Endothelial cell of umbilical vein (primary cell): ENCODE data around the gene NBEA. TPM values are rescaled to one million over a fixed set of nuclear protein-coding genes. Genes with fewer than 3 reads are reported as not detected.

ENCODE experiments used
- BruUV-seq: library from RNA; stranded (reverse); fragments of 400-500 nt; replicated peaks from 2 replicates; lab custom pipeline; 2021; lab: Mats Ljungman, UMichigan
- CTCF ChIA-PET: fragments of 300-600, 350-600 bp; sonication (Branson Sonifier 250); formaldehyde crosslinking; loops from one replicate; lab custom pipeline; 2021; ENCODE audit warnings: antibody characterized with exemption, inconsistent platforms; lab: Charles Lee
- POLR2A ChIA-PET: fragments of 300-600, 350-600 bp; sonication (Branson Sonifier 250); formaldehyde crosslinking; loops from one replicate; lab custom pipeline; 2021; ENCODE audit warnings: antibody characterized with exemption, inconsistent platforms; lab: Charles Lee
- DNase-seq: peaks from one replicate; pipeline ENCODE4 v3.0.0-alpha.2; 2011; ENCODE audit warnings: low read depth, low spot score
- FAIRE-seq: peaks from 2 replicates; lab custom pipeline; 2011; peaks lifted over from hg19 to GRCh38; lab: Jason Lieb, UNC
- H2AFZ ChIP-seq: 2 replicates; pipeline ENCODE4 v1.6.0; 2012; ENCODE audit warnings: low read depth, low read length, control low read depth, inconsistent platforms
- H3K27ac ChIP-seq: 2 replicates; pipeline ENCODE4 v1.5.1; 2011; ENCODE audit warnings: low read depth, mild to moderate bottlenecking, control low read depth, low read length, moderate library complexity; ENCODE audit not compliant: insufficient read depth
- H3K27me3 ChIP-seq, 2 experiments: 2 replicates each; pipeline versions ENCODE4 v1.6.0 to v1.6.1; 2011; ENCODE audit warnings: low read length in 2 of 2, mixed read lengths in 1 of 2; ENCODE audit not compliant: control insufficient read depth in 2 of 2, insufficient read depth in 2 of 2
- H3K36me3 ChIP-seq, 2 experiments: 2 replicates in 1 of 2; 3 replicates in 1 of 2; pipeline ENCODE4 v1.5.1; 2011; ENCODE audit warnings: low read length in 2 of 2, mild to moderate bottlenecking in 1 of 2, moderate library complexity in 1 of 2; ENCODE audit not compliant: control insufficient read depth in 2 of 2, insufficient read depth in 2 of 2; ENCODE audit errors: extremely low read depth in 1 of 2
- H3K4me1 ChIP-seq: 3 replicates; pipeline ENCODE4 v1.5.1; 2011; ENCODE audit warnings: mild to moderate bottlenecking, low read length; ENCODE audit not compliant: control insufficient read depth, insufficient read depth; ENCODE audit errors: extremely low read depth
- H3K4me2 ChIP-seq: 2 replicates; pipeline ENCODE4 v1.6.1; 2011; ENCODE audit warnings: low read length, control low read depth, mixed read lengths; ENCODE audit not compliant: insufficient read depth
- H3K4me3 ChIP-seq, 3 experiments: fragments of 200-600 bp in 1 of 3; sonication (generic), shearing (Covaris generic) in 1 of 3; replicated peaks in 1 of 3; 2 replicates each; pipeline ENCODE4 v1.5.1; 2011 to 2016; ENCODE audit warnings: control low read depth in 3 of 3, low read length in 3 of 3, mild to moderate bottlenecking in 2 of 3, inconsistent platforms in 1 of 3, low read depth in 1 of 3, moderate library complexity in 1 of 3; ENCODE audit not compliant: insufficient read depth in 1 of 3
- H3K79me2 ChIP-seq: 2 replicates; pipeline ENCODE4 v1.6.0; 2012; ENCODE audit warnings: low read length, inconsistent platforms; ENCODE audit not compliant: control insufficient read depth, insufficient read depth
- H3K9ac ChIP-seq: replicated peaks from 2 replicates; pipeline ENCODE3; 2011; ENCODE audit warnings: low read length, control low read depth; ENCODE audit not compliant: insufficient read depth; ENCODE audit errors: extremely low read depth
- H3K9me1 ChIP-seq: replicated peaks from 3 replicates; pipeline ENCODE4 v1.6.0; 2011; ENCODE audit warnings: mild to moderate bottlenecking, low read length; ENCODE audit not compliant: control insufficient read depth, insufficient read depth; ENCODE audit errors: extremely low read depth
- H3K9me3 ChIP-seq: replicated peaks from 2 replicates; pipeline ENCODE4 v1.5.1; 2012; ENCODE audit warnings: low read length, inconsistent platforms; ENCODE audit not compliant: control insufficient read depth, insufficient read depth
- H4K20me1 ChIP-seq: replicated peaks from 2 replicates; pipeline ENCODE3; 2011; ENCODE audit warnings: mild to moderate bottlenecking, low read length; ENCODE audit not compliant: control insufficient read depth, insufficient read depth; ENCODE audit errors: extremely low read depth
- CTCF ChIP-seq, 2 donors: IDR thresholded peaks; 1 replicate in 1 of 2; 2 replicates in 1 of 2; pipeline ENCODE4 v1.5.1; 2011; ENCODE audit warnings: low read length in 2 of 2, mild to moderate bottlenecking in 2 of 2, moderate library complexity in 2 of 2, control low read depth in 1 of 2, inconsistent platforms in 1 of 2, low read depth in 1 of 2; ENCODE audit not compliant: insufficient read depth in 1 of 2; ENCODE audit errors: extremely low read depth in 1 of 2
- EZH2 ChIP-seq: IDR thresholded peaks from 2 replicates; pipeline ENCODE4 v1.6.1; 2012; ENCODE audit warnings: borderline replicate concordance, low read depth, mild to moderate bottlenecking, moderate library complexity, low read length, inconsistent platforms; ENCODE audit not compliant: severe bottlenecking
- FOS ChIP-seq: IDR thresholded peaks from 2 replicates; pipeline ENCODE4 v1.6.1; 2011; ENCODE audit warnings: mild to moderate bottlenecking, low read length, moderate library complexity, borderline replicate concordance; ENCODE audit not compliant: insufficient read depth
- GATA2 ChIP-seq: IDR thresholded peaks from 2 replicates; pipeline ENCODE4 v1.7.0; 2011; ENCODE audit warnings: low read depth, mild to moderate bottlenecking, moderate library complexity, mixed read lengths, low read length; ENCODE audit not compliant: insufficient read length, insufficient read depth
- JUN ChIP-seq: IDR thresholded peaks from 2 replicates; pipeline ENCODE4 v1.6.1; 2011; ENCODE audit warnings: borderline replicate concordance, low read depth; ENCODE audit not compliant: insufficient read length, insufficient read depth
- MAX ChIP-seq: IDR thresholded peaks from 2 replicates; pipeline ENCODE4 v1.6.1; 2011; ENCODE audit not compliant: insufficient read depth, insufficient read length
- MYC ChIP-seq: IDR thresholded peaks from one replicate; pipeline ENCODE4 v1.6.1; 2011; ENCODE audit warnings: mild to moderate bottlenecking, low read depth, low read length
- POLR2A ChIP-seq: IDR thresholded peaks from 2 replicates; pipeline ENCODE4 v1.6.1; 2012; ENCODE audit warnings: low read depth, mild to moderate bottlenecking, control low read depth, low read length
- POLR2AphosphoS5 ChIP-seq: IDR thresholded peaks from 2 replicates; pipeline ENCODE4 v1.6.1; 2012; ENCODE audit warnings: low read depth, mild to moderate bottlenecking, control low read depth, low read length, moderate library complexity; ENCODE audit not compliant: insufficient read depth
- dilution Hi-C: fragments of 300-500 bp; cut with MboI; formaldehyde crosslinking; loops from one replicate; pipeline ENCODE4 v1.15.0; 2019; ENCODE audit warnings: low sequenced_read_pairs; ENCODE audit not compliant: extremely low pct_ligation_motif_present
- intact Hi-C: fragments of 100-400 bp; cut with micrococcal nuclease; formaldehyde crosslinking; loops from one replicate; pipeline ENCODE4 v1.10.0; 2022
- polyA plus RNA-seq, 4 experiments: library from polyadenylated mRNA; depleted of rRNA in 3 of 4; stranded (reverse) in 3 of 4; unstranded in 1 of 4; fragments of >200 nt; gene quantifications; 2 replicates each; pipeline versions ENCODE4 v1.2.1 to v1.2.3, GENCODE V29; 2011 to 2012; ENCODE audit warnings: missing spikeins in 1 of 4
- total RNA-seq: library from RNA; stranded (reverse); gene quantifications from 2 replicates; pipeline ENCODE4 v1.2.3, GENCODE V29; 2021

The NBEA gene
- total and polyA plus RNA-seq, 2 donors (not counting 3 experiments of a cell fraction or from before 2014, with no cell fraction given) = 3.0 to 4.8 TPM

GRCh38 chr13:34941436-34941834 is 635 bp upstream of the NBEA start:
- no peaks in the 10 kb centered on the region for H3K9me1 ChIP-seq
- peaks cover 13% of the 10 kb centered on the region for H3K4me1 ChIP-seq
- intact Hi-C loops (loop anchor here (10.0 kb wide), 2 partner anchors 787 to 1737 kb away; no protein-coding TSS in a partner anchor), dilution Hi-C loops (no loop called here)
- TF ChIP-seq POLR2A (no peak), FOS (no peak), CTCF (IDR thresholded peaks at IDR 0.05; ENCODE audit: extremely low read depth in 1 of 2, insufficient read depth in 1 of 2, low read depth in 1 of 2, low read length in 2 of 2) (no peak), GATA2 (no peak), MYC (no peak), JUN (no peak), MAX (no peak), POLR2AphosphoS5 (no peak), EZH2 (no peak)
- H3K4me2 ChIP-seq = peak overlapping the region; percentile 58
- no peak overlapping the region for H3K9ac ChIP-seq
- no peaks in the 10 kb centered on the region for H4K20me1 ChIP-seq
- no peaks in the 10 kb centered on the region for H3K79me2 ChIP-seq
- H3K36me3 ChIP-seq = no peaks in the 10 kb centered on the region
- H2AFZ ChIP-seq = peak overlapping the region; percentile 87
- H3K27me3 ChIP-seq = peaks cover 0 to 14% of the 10 kb centered on the region in 2 experiments
- BruUV-seq = no TSS peak
- H3K4me3 ChIP-seq = peak overlapping the region; percentile 6 to 70 (median 41)
- CTCF ChIA-PET = interaction anchor here (1.4 kb wide), 1 partner anchor 213 kb away, joined by 4 read pairs; no protein-coding TSS in a partner anchor
- no peak overlapping the region for H3K27ac ChIP-seq
- DNase-seq = no peak
- POLR2A ChIA-PET = no interaction called here
- H3K9me3 ChIP-seq = no peaks in the 10 kb centered on the region
- no peak for FAIRE-seq
